Ishikawa (cell line): ENCODE data around the gene VSNL1.

Source experiments
- CEBPB ChIP-seq: IDR thresholded peaks from 2 replicates; pipeline ENCODE4 v1.6.1; 2012
- CREB1 ChIP-seq: IDR thresholded peaks from 2 replicates; pipeline ENCODE4 v1.6.1; 2012; ENCODE audit warnings: low read depth
- EGR1 ChIP-seq: IDR thresholded peaks from 2 replicates; pipeline ENCODE4 v1.6.1; 2012
- EP300 ChIP-seq: IDR thresholded peaks from 2 replicates; pipeline ENCODE4 v1.6.1; 2012; ENCODE audit warnings: borderline replicate concordance
- FOXM1 ChIP-seq: IDR thresholded peaks from 2 replicates; pipeline ENCODE4 v1.6.1; 2012; ENCODE audit warnings: low read depth, borderline replicate concordance
- MAX ChIP-seq: IDR thresholded peaks from 2 replicates; pipeline ENCODE4 v1.6.1; 2012
- NFIC ChIP-seq: IDR thresholded peaks from 2 replicates; pipeline ENCODE4 v1.6.1; 2012
- RAD21 ChIP-seq: IDR thresholded peaks from 2 replicates; pipeline ENCODE4 v1.6.1; 2012; ENCODE audit warnings: low read depth
- REST ChIP-seq: IDR thresholded peaks from 2 replicates; pipeline ENCODE4 v1.6.1; 2012; ENCODE audit warnings: low read depth, mild to moderate bottlenecking
- TAF1 ChIP-seq: IDR thresholded peaks from 2 replicates; pipeline ENCODE4 v1.6.1; 2012; ENCODE audit warnings: low read depth, mild to moderate bottlenecking
- TCF12 ChIP-seq: IDR thresholded peaks from 2 replicates; pipeline ENCODE4 v1.6.1; 2012; ENCODE audit warnings: low read depth
- TEAD4 ChIP-seq: IDR thresholded peaks from 2 replicates; pipeline ENCODE4 v1.6.1; 2012
- USF1 ChIP-seq: IDR thresholded peaks from 2 replicates; pipeline ENCODE4 v1.6.1; 2012
- YY1 ChIP-seq: IDR thresholded peaks from 2 replicates; pipeline ENCODE4 v1.6.1; 2012; ENCODE audit warnings: low read depth
- ZBTB7A ChIP-seq: IDR thresholded peaks from 2 replicates; pipeline ENCODE4 v1.6.1; 2012; ENCODE audit warnings: low read depth

The VSNL1 gene

DNA sequence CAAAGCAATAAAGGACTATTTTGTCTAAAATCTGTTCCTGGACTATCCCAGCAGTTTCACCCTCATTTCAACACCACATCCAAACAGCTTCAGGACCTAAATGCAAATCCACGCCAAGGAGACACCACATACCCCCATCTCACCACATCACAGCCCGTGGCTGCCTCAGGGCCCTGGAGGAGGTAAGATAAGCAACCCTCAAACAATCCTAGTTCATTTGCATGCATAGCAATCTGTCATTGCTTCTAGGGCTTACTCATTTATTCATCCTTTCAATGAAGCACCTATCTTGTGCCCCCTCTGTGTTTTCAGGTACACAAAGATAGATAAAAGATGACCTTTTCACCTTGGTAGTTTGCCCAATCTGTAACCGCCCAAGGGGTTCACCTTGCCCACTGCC lies 86.5 kb downstream of the VSNL1 start:
- TF ChIP-seq USF1 (no peak), CEBPB (no peak), EGR1 (no peak)

- TF ChIP-seq CEBPB = no peak
- TF ChIP-seq TAF1 = no peak
- TF ChIP-seq EP300 = no peak
- TF ChIP-seq ZBTB7A = no peak
- TF ChIP-seq USF1 = no peak
- TF ChIP-seq TCF12 = no peak
These were observed 86.9 kb downstream of the VSNL1 start for GRCh38 chr2:17627434-17627833.

- TF ChIP-seq EP300 (no peak), FOXM1 (no peak), TCF12 (no peak), TAF1 (no peak), NFIC (no peak), ZBTB7A (no peak), TEAD4 (no peak), USF1 (no peak), YY1 (no peak), RAD21 (no peak), MAX (no peak), CREB1 (no peak)
These were observed 88.1 kb downstream of the VSNL1 start for GRCh38 chr2:17628349-17629261.

DNA sequence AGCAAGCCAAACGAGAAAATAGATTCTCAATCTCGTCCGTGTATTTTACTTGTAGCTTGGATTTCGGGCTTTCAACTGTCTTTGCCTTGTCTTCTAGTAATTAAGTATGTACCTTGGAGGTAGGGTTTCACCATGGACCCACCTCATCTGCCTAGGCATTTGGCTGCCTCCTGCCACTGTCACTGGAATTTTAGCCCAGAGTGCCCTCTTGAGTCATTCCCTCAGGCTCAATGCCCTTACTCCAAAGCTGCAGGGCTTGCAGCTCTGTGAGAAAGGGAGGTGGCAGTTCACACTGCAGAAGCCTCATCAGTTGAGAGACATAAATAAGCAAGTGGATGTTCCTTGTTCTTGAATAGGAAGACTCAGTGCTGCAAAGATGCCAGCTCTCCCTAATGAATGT lies 89.6 kb downstream of the VSNL1 start:
- TF ChIP-seq TAF1 = no peak
- no peak for TF ChIP-seq ZBTB7A
- TF ChIP-seq MAX = no peak
- TF ChIP-seq EP300 = no peak
- TF ChIP-seq FOXM1 = no peak

GRCh38 chr2:17634997-17635396 lies 94.5 kb downstream of the VSNL1 start:
- no peak for TF ChIP-seq RAD21
- no peak for TF ChIP-seq ZBTB7A

DNA sequence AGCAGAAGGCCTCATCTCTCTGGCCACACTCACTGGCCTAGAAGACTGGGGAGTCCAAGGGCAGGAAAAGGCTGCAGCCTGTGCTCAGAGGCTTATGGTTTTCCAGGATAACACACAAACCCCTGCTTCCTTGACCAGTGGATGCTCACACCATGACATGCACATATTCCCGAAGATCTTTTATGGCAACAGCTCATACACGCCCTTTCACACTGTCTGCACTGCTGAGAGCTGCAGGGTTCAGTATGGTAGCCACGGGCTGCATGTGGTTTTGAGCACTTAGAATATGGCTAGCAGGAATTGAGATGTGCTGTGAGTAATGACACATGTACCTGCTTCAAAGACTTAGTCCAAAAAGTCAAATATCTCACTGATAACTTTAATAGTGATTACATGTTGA lies 95.8 kb downstream of the VSNL1 start:
- TF ChIP-seq CREB1 (no peak), TEAD4 (no peak), YY1 (no peak), REST (no peak), CEBPB (no peak), USF1 (no peak)

DNA sequence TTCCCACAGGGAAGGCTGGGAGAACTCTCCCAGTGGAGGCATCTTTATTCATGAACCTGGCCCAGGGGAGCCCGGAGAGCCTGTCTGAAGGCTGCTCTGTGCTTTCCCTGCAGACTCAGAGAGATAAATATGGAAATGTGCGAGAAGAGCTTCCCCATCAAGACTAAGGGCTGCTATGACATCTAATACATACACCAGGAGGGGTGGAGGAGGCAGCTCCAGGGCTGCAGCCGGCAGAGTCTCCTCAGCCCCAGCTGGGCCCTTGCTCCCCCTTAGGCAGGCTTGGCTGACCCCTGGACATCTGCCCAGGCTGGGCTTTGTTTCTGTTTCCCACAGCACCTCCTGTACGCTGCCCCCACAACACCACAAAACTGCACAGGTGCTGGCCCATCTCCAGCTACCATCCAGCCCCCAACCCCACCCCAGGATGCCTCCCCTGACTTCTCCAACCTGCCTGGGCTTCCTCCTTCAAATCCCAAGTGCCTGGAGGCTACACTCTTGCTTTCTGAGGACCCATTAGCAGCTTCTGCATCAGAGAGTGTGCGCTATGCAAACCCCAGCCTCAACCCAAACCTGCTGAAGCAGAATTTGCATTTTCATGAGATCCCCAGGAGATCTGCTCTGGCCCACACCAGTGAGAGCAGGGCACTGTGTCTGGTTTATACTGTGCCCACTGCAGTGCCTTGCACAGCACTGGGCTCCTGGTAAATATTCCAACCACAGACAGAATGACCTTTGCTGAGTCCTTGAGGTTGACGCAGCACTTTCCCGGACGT lies 96.8 kb downstream of the VSNL1 start:
- TF ChIP-seq RAD21 (no peak), EP300 (no peak), YY1 (no peak), MAX (no peak)
